ENCODE results near the gene RCC2.

RCC2 gene

DNA sequence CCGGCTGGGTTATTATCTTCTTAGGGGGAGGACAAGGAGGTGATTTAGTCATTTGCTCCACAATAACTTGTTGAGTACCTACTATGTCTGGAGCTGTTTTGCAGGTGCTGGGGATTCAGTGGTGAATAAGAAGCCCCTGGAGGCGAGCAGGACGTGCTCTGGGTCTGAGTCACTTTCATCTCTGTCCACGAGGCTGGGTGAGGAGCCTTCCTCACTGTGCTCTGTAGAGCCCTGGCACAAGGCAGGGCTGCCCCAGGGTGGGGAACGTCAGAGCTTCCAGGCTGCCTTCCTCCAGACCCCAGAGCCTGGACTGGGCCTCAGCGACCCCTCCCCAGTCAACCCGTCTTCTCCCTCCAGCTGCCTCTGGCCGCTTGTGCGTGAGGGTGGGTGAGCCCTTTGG, 70.0 kb downstream of the RCC2 start:
- DNase-seq = no peak

DNA sequence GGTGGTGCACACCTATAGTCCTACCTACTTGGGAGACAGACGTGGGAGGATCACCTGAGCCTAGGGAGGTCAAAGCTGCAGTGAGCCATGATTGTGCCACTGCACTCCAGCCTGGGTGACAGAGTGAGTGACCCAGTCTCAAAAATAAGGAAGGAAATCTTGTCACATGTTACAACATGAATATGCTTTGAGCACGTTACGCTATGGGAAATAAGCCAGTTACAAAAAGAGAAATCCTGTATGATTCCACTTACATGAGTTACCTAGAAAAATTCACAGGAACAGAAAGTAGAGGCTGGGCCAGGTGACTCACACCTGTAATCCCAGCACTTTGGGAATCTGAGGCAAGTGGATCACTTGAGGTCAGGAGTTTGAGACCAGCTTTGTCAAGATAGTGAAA, 74.2 kb downstream of the RCC2 start:
- DNase-seq = no peak

DNA sequence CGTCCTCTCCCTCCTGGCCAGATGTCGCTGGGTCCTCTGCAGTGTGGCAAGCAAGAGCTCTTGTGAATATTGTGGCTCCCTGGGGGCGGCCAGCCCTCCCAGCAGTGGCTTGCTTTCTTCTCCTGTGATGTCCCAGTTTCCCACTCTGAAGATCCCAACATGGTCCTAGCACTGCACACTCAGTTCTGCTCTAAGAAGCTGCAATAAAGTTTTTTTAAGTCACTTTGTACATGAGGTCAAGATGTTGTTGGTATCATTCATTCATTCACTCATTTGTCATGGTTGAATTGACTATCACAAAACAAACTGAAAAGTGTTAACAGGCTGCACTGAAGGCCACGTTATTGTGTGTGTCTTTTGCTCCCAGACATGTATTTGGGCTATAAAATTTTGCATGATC, 75.7 kb downstream of the RCC2 start:
- DNase-seq = no peak

DNA sequence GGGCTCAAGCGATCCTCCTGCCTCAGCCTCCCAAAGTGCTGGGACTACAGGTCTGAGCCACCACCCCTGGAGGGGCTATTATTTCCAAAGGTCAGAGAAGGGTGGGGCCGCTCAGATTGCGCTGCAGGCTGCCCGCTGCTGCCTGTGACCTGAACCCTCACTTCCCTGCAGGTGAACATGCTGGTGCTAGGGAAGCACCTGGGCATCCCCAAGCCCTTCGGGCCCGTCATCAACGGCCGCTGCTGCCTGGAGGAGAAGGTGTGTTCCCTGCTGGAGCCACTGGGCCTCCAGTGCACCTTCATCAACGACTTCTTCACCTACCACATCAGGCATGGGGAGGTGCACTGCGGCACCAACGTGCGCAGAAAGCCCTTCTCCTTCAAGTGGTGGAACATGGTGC, 76.1 kb downstream of the RCC2 start:
- no peak for DNase-seq

DNA sequence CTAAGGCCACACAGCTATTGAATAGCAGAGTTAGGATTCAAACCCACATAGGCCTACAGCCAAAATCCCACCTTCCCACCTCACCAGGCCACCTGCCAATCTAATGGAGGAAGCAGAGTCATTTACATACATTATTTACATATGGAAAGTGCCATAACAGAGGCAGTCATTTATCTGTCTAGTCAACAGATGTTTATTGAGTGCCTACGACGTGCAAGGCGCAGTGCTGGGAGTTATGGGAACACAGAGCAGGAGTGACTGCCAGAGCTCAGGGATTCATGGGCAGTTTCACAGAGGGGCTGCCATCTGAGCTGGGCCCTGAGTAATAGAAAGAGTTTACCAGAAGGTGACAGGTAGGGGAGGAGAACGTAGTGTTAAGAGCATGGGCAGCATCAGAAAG, 77.8 kb downstream of the RCC2 start:
- no peak for DNase-seq

DNA sequence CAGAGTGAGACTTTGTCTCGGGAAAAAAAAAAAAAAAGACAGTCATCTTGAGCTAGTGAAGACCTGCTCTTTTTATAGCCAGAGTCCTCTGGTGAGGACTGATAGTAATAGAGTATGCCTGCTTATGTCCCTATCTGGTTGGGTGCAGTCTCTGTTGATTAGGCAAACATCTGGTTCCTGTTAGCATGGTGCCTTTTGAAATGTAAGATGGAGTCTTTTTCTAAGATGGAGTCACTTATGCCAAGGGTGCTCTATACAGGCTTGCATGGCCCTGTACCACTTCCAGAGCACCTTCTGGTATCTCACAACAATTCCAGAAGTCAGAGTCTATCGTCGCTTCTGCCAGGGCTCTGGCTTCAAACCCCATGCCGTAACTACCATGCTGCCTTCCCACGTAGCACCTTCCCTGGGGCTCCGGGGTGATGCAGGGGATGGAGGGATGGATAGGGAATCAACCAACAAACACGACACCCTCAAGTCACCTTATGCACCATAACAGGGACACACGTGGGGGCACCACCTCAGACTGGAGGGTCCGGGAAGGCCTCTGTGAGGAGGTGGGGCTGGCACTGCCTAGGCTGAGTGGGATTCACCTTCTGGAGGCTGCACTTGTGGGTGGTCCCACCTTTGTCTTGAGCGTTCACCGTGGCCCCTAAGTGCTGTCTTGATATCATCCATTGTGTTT, 79.1 kb downstream of the RCC2 start:
- no peak for DNase-seq

DNA sequence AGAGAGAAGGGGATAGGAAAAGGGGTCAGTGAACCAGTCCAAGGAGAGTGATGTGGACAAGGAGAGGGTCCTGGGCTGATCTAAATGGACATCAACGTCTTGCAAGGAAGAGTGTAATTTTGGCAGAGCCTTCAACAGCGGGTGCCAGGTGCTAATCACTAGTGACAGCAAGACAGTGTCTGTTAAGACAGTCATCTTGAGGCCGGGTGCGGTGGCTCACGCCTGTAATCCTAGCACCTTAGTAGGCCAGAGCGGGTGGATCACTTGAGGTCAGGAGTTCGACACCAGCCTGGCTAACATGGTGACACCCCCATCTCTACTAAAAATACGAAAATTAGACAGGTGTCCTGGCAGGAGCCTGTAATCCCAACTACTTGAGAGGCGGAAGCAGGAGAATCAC, 79.7 kb downstream of the RCC2 start:
- no peak for DNase-seq

DNA sequence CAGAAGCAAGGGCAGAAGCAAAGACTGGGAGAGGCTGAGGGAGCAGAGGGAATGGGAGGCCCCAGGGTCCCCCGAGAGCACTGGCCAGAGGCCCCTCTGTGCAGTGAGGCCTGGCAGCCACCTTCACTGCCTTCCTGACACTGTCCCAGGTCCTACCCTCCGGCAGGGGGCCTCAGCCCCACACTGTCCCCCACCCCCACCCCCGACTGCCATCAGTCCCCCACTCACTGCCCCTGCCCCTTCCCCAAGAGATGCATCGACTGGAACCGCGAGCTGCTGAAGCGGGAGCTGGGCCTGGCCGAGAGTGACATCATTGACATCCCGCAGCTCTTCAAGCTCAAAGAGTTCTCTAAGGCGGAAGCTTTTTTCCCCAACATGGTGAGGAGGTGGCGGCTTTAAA, 80.4 kb downstream of the RCC2 start:
- DNase-seq = no peak

DNA sequence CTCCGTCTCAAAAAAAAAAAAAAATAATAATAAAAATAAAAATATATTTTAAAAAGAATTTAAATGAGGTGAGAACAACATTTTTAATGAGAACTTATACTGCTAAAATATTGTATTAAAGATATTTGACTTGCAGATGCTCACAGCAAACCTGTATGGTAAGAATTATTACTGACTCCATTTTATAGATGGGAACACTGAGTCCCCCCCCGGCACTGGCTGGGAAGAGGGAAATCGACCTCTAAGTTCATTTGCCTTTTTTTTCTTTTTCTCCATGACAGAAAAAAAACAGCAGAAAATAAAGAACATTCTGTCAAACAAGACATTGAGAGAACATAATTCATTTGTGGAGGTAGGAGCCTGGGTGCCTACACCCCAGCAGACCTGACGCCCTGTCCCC, 80.9 kb downstream of the RCC2 start:
- DNase-seq = no peak

All from femur (tissue), 1 donor.